ENCODE measurements around the gene SLC66A2.
"Not testable (repeated sequence)": the region's sequence is repeated elsewhere in the genome, so short reads cannot be mapped to it uniquely, and the experiment has no call there.

- not testable (repeated sequence) for TF ChIP-seq CTCF (conservative IDR thresholded peaks at IDR 0.05); ZFX (IDR thresholded peaks at IDR 0.05)
Measured at GRCh38 chr18:79865951-79866350, 85.5 kb downstream of the SLC66A2 start.

Measured in C4-2B (cell line).